WTC11 (cell line): ENCODE data around the gene AP5B1. TPM values are rescaled to one million over a fixed set of nuclear protein-coding genes. Genes with fewer than 3 reads are reported as not detected.

ENCODE experiments used
- ATAC-seq: fragments of 200-7000 bp; cut with Tn5 transposase; 2 replicates; pipeline ENCODE4 v1.10.0; 2021; ENCODE audit warnings: mild to moderate bottlenecking, moderate library complexity
- CTCF ChIA-PET: fragments of 300-600 bp; sonication (Branson Sonifier 250); formaldehyde crosslinking; loops from one replicate; lab custom pipeline; 2021; ENCODE audit warnings: antibody characterized with exemption; lab: Charles Lee
- POLR2A ChIA-PET: fragments of 350-600 bp; sonication (Branson Sonifier 250); formaldehyde crosslinking; loops from one replicate; lab custom pipeline; 2021; ENCODE audit warnings: antibody characterized with exemption; lab: Charles Lee
- DNase-seq: peaks from one replicate; pipeline ENCODE4 v3.0.0; 2021; ENCODE audit warnings: low spot score
- H3K27ac Mint-ChIP-seq: 2 replicates; pipeline ENCODE4 v1.8.0; 2021; ENCODE audit warnings: mixed read lengths
- H3K27me3 Mint-ChIP-seq: 2 replicates; pipeline ENCODE4 v1.8.0; 2021; ENCODE audit warnings: low read depth, mild to moderate bottlenecking, moderate library complexity, mixed read lengths
- H3K36me3 Mint-ChIP-seq: 2 replicates; pipeline ENCODE4 v1.8.0; 2021; ENCODE audit warnings: mixed read lengths
- H3K4me1 Mint-ChIP-seq: 2 replicates; pipeline ENCODE4 v1.8.0; 2022; ENCODE audit warnings: mixed read lengths
- H3K4me3 Mint-ChIP-seq: 2 replicates; pipeline ENCODE4 v1.8.0; 2021; ENCODE audit warnings: mild to moderate bottlenecking, moderate library complexity, mixed read lengths
- H3K9me3 Mint-ChIP-seq: 2 replicates; pipeline ENCODE4 v1.8.0; 2021; ENCODE audit warnings: mixed read lengths
- ATF1 ChIP-seq: sonication (generic); formaldehyde crosslinking; IDR thresholded peaks from 2 replicates; pipeline ENCODE4 v1.8.1; 2023; ENCODE audit warnings: mild to moderate bottlenecking, moderate library complexity, missing genetic modification reagents
- ESRRA ChIP-seq: sonication (generic); formaldehyde crosslinking; IDR thresholded peaks from 2 replicates; pipeline ENCODE4 v1.8.1; 2022; ENCODE audit warnings: mild to moderate bottlenecking, missing genetic modification reagents, borderline replicate concordance
- GRHL2 ChIP-seq: fragments of 250-450 bp; sonication (Bioruptor Pico); IDR thresholded peaks from 2 replicates; pipeline ENCODE4 v1.8.0; 2022; ENCODE audit warnings: mild to moderate bottlenecking, moderate library complexity; ENCODE audit not compliant: insufficient replicate concordance, severe bottlenecking
- IRF2 ChIP-seq: sonication (generic); formaldehyde crosslinking; IDR thresholded peaks from 2 replicates; pipeline ENCODE4 v1.8.0; 2022; ENCODE audit warnings: low read depth, missing genetic modification reagents, borderline replicate concordance
- PRRX2 ChIP-seq: fragments of 250-450 bp; sonication (Bioruptor Pico); IDR thresholded peaks from 2 replicates; pipeline ENCODE4 v1.8.0; 2021; ENCODE audit warnings: mild to moderate bottlenecking
- SMAD4 ChIP-seq: sonication (generic); formaldehyde crosslinking; IDR thresholded peaks from 2 replicates; pipeline ENCODE4 v1.8.0; 2022; ENCODE audit warnings: mild to moderate bottlenecking, missing genetic modification reagents
- SOX15 ChIP-seq: fragments of 250-450 bp; sonication (Bioruptor Pico); IDR thresholded peaks from 2 replicates; pipeline ENCODE4 v1.9.0; 2021; ENCODE audit warnings: mild to moderate bottlenecking
- ZNF121 ChIP-seq: sonication (generic); formaldehyde crosslinking; IDR thresholded peaks from 2 replicates; pipeline ENCODE4 v1.8.0; 2023; ENCODE audit warnings: missing genetic modification reagents
- total RNA-seq: library from RNA; stranded (reverse); gene quantifications from 3 replicates; pipeline ENCODE4 v1.2.3, GENCODE V29; 2021
- TF ChIP-seq, protein P1 (sequence below): sonication (generic); formaldehyde crosslinking; conservative IDR thresholded peaks from 2 replicates; pipeline ENCODE4 v1.8.1; 2023; ENCODE audit warnings: mild to moderate bottlenecking, low read depth, missing genetic modification reagents, moderate library complexity
- TF ChIP-seq, protein P2 (sequence below): sonication (generic); formaldehyde crosslinking; IDR thresholded peaks from 2 replicates; pipeline ENCODE4 v1.8.0; 2023; ENCODE audit warnings: mild to moderate bottlenecking, missing genetic modification reagents
- TF ChIP-seq, protein P3 (sequence below): fragments of 250-450 bp; sonication (Bioruptor Pico); conservative IDR thresholded peaks from 2 replicates; pipeline ENCODE4 v1.9.0; 2021; ENCODE audit warnings: mild to moderate bottlenecking
- TF ChIP-seq, protein P4 (sequence below): fragments of 200-600 bp; IDR thresholded peaks from 2 replicates; pipeline ENCODE4 v1.8.0; 2022; ENCODE audit warnings: antibody characterized with exemption
- TF ChIP-seq, protein P5 (sequence below): fragments of 250-450 bp; sonication (Bioruptor Pico); IDR thresholded peaks from 2 replicates; pipeline ENCODE4 v1.9.0; 2021; ENCODE audit warnings: moderate library complexity, mild to moderate bottlenecking, inconsistent platforms, borderline replicate concordance
- TF ChIP-seq, protein P6 (sequence below): fragments of 250-450 bp; sonication (Bioruptor Pico); IDR thresholded peaks from 2 replicates; pipeline ENCODE4 v1.8.0; 2021; ENCODE audit warnings: mild to moderate bottlenecking
- TF ChIP-seq, protein P7 (sequence below): fragments of 250-450 bp; sonication (Bioruptor Pico); IDR thresholded peaks from 2 replicates; pipeline ENCODE4 v1.9.0; 2021; ENCODE audit warnings: mild to moderate bottlenecking
- TF ChIP-seq, protein P8 (sequence below): sonication (generic); formaldehyde crosslinking; IDR thresholded peaks from 2 replicates; pipeline ENCODE4 v1.8.1; 2022; ENCODE audit warnings: low read depth, mild to moderate bottlenecking, moderate library complexity, missing genetic modification reagents, borderline replicate concordance

The AP5B1 gene
- total RNA-seq, 1 experiment from 2014 or later: 17.2 TPM

DNA sequence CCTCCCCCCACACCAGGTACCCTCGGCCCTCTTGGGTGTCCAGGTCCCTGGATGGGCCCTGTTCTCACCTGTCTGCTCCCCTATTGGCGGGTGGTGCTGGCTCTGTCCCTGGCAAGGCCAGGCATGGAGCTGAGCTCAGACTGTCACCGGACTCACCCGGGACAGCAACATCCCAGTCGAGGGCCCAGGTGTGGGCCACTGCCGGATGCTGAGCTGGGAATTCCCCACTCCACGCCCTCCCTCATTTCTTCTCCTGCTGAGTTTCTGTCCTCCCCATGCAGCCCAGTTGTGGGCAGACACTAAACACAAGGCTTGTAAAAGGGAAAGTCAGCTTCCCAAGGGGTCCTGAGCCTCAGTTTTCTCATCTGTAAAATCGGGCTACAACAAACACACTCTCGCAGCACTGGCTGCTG is 2.0 kb upstream of the AP5B1 start:
- DNase-seq: no peak
- POLR2A ChIA-PET: no interaction called here
- CTCF ChIA-PET: interaction anchor here (0.7 to 1.0 kb wide), 3 partner anchors 38 to 106 kb away, joined by 3 to 5 read pairs (median 3); partner anchors contain the start of gene FIBP
- Mint-ChIP-seq H3K36me3 (no peaks in the 10 kb centered on the region), H3K27ac (no peak overlapping the region), H3K27me3 (peaks cover 56% of the 10 kb centered on the region), H3K4me3 (no peak overlapping the region), H3K4me1 (peaks cover 27% of the 10 kb centered on the region), H3K9me3 (no peaks in the 10 kb centered on the region)
- TF ChIP-seq IRF2 (CRISPR knock-in tag) (no peak), GRHL2 (CRISPR knock-in tag) (no peak), SOX15 (CRISPR knock-in tag) (no peak), PRRX2 (CRISPR knock-in tag) (no peak), ZNF121 (CRISPR knock-in tag) (no peak), ESRRA (CRISPR knock-in tag) (no peak), ATF1 (no peak), SMAD4 (CRISPR knock-in tag) (no peak)
- TF ChIP-seq, protein P1, sequence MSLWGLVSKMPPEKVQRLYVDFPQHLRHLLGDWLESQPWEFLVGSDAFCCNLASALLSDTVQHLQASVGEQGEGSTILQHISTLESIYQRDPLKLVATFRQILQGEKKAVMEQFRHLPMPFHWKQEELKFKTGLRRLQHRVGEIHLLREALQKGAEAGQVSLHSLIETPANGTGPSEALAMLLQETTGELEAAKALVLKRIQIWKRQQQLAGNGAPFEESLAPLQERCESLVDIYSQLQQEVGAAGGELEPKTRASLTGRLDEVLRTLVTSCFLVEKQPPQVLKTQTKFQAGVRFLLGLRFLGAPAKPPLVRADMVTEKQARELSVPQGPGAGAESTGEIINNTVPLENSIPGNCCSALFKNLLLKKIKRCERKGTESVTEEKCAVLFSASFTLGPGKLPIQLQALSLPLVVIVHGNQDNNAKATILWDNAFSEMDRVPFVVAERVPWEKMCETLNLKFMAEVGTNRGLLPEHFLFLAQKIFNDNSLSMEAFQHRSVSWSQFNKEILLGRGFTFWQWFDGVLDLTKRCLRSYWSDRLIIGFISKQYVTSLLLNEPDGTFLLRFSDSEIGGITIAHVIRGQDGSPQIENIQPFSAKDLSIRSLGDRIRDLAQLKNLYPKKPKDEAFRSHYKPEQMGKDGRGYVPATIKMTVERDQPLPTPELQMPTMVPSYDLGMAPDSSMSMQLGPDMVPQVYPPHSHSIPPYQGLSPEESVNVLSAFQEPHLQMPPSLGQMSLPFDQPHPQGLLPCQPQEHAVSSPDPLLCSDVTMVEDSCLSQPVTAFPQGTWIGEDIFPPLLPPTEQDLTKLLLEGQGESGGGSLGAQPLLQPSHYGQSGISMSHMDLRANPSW (CRISPR knock-in tag): no peak
- TF ChIP-seq, protein P2, sequence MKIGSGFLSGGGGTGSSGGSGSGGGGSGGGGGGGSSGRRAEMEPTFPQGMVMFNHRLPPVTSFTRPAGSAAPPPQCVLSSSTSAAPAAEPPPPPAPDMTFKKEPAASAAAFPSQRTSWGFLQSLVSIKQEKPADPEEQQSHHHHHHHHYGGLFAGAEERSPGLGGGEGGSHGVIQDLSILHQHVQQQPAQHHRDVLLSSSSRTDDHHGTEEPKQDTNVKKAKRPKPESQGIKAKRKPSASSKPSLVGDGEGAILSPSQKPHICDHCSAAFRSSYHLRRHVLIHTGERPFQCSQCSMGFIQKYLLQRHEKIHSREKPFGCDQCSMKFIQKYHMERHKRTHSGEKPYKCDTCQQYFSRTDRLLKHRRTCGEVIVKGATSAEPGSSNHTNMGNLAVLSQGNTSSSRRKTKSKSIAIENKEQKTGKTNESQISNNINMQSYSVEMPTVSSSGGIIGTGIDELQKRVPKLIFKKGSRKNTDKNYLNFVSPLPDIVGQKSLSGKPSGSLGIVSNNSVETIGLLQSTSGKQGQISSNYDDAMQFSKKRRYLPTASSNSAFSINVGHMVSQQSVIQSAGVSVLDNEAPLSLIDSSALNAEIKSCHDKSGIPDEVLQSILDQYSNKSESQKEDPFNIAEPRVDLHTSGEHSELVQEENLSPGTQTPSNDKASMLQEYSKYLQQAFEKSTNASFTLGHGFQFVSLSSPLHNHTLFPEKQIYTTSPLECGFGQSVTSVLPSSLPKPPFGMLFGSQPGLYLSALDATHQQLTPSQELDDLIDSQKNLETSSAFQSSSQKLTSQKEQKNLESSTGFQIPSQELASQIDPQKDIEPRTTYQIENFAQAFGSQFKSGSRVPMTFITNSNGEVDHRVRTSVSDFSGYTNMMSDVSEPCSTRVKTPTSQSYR (CRISPR knock-in tag): no peak
- TF ChIP-seq, protein P3, sequence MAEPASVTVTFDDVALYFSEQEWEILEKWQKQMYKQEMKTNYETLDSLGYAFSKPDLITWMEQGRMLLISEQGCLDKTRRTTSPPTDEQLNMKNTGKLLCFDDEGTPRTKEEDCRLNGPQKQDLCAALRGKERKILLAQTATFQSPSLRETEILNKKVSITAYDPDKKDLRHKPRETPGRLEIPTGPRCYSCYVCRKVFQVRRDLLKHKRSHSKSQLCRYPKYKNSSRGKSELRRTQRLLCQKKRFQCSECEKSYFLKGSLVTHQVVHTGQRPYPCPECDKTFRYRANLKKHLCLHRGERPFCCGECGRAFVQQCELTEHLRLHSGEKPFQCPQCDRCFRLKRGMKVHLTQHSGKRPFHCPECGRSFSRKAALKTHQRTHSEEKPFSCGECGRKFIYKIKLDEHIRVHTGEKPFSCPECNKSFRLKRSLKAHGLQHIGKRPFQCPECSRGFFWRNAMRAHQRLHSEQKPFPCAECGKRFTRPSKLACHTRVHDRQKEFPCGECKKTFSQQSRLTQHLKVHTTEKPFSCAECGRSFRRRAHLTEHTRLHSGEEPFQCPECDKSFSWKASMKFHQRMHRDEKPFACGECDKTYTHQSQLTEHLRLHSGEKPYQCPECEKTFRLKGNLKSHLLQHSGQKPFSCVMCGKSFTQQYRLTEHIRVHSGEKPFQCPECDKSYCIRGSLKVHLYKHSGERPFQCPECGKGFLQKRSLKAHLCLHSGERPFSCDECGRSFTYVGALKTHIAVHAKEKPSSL (CRISPR knock-in tag): no peak
- TF ChIP-seq, protein P4, sequence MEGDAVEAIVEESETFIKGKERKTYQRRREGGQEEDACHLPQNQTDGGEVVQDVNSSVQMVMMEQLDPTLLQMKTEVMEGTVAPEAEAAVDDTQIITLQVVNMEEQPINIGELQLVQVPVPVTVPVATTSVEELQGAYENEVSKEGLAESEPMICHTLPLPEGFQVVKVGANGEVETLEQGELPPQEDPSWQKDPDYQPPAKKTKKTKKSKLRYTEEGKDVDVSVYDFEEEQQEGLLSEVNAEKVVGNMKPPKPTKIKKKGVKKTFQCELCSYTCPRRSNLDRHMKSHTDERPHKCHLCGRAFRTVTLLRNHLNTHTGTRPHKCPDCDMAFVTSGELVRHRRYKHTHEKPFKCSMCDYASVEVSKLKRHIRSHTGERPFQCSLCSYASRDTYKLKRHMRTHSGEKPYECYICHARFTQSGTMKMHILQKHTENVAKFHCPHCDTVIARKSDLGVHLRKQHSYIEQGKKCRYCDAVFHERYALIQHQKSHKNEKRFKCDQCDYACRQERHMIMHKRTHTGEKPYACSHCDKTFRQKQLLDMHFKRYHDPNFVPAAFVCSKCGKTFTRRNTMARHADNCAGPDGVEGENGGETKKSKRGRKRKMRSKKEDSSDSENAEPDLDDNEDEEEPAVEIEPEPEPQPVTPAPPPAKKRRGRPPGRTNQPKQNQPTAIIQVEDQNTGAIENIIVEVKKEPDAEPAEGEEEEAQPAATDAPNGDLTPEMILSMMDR: no peak
- TF ChIP-seq, protein P5, sequence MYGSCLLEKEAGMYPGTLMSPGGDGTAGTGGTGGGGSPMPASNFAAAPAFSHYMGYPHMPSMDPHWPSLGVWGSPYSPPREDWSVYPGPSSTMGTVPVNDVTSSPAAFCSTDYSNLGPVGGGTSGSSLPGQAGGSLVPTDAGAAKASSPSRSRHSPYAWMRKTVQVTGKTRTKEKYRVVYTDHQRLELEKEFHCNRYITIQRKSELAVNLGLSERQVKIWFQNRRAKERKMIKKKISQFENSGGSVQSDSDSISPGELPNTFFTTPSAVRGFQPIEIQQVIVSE: no peak
- TF ChIP-seq, protein P6, sequence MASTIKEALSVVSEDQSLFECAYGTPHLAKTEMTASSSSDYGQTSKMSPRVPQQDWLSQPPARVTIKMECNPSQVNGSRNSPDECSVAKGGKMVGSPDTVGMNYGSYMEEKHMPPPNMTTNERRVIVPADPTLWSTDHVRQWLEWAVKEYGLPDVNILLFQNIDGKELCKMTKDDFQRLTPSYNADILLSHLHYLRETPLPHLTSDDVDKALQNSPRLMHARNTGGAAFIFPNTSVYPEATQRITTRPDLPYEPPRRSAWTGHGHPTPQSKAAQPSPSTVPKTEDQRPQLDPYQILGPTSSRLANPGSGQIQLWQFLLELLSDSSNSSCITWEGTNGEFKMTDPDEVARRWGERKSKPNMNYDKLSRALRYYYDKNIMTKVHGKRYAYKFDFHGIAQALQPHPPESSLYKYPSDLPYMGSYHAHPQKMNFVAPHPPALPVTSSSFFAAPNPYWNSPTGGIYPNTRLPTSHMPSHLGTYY: no peak
- TF ChIP-seq, protein P7, sequence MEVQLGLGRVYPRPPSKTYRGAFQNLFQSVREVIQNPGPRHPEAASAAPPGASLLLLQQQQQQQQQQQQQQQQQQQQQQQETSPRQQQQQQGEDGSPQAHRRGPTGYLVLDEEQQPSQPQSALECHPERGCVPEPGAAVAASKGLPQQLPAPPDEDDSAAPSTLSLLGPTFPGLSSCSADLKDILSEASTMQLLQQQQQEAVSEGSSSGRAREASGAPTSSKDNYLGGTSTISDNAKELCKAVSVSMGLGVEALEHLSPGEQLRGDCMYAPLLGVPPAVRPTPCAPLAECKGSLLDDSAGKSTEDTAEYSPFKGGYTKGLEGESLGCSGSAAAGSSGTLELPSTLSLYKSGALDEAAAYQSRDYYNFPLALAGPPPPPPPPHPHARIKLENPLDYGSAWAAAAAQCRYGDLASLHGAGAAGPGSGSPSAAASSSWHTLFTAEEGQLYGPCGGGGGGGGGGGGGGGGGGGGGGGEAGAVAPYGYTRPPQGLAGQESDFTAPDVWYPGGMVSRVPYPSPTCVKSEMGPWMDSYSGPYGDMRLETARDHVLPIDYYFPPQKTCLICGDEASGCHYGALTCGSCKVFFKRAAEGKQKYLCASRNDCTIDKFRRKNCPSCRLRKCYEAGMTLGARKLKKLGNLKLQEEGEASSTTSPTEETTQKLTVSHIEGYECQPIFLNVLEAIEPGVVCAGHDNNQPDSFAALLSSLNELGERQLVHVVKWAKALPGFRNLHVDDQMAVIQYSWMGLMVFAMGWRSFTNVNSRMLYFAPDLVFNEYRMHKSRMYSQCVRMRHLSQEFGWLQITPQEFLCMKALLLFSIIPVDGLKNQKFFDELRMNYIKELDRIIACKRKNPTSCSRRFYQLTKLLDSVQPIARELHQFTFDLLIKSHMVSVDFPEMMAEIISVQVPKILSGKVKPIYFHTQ (CRISPR knock-in tag): no peak
- TF ChIP-seq, protein P8, sequence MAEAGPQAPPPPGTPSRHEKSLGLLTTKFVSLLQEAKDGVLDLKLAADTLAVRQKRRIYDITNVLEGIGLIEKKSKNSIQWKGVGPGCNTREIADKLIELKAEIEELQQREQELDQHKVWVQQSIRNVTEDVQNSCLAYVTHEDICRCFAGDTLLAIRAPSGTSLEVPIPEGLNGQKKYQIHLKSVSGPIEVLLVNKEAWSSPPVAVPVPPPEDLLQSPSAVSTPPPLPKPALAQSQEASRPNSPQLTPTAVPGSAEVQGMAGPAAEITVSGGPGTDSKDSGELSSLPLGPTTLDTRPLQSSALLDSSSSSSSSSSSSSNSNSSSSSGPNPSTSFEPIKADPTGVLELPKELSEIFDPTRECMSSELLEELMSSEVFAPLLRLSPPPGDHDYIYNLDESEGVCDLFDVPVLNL (CRISPR knock-in tag): no peak
- ATAC-seq: no peak
